Lung (tissue), 12 donors: Measurements from ENCODE around the gene DNAJC11. TPM values are rescaled to one million over a fixed set of nuclear protein-coding genes. Genes with fewer than 3 reads are reported as not detected.

ENCODE experiments used
- ATAC-seq: fragments of 200-7000 bp; cut with Tn5 transposase; one replicate; pipeline ENCODE4 v1.9.1; 2020; ENCODE audit warnings: moderate number of reproducible peaks; ENCODE audit not compliant: insufficient read depth, low FRiP score
- DNase-seq, 3 donors: peaks; one replicate each; pipeline ENCODE4 v3.0.0-alpha.2; 2013 to 2017
- H3K27ac ChIP-seq, 2 donors: one replicate each; pipeline ENCODE4 v1.5.1; 2013; ENCODE audit warnings: mild to moderate bottlenecking in 2 of 2, moderate library complexity in 2 of 2, control low read depth in 1 of 2, inconsistent platforms in 1 of 2, low read depth in 1 of 2, low read length in 1 of 2
- H3K27me3 ChIP-seq, 3 donors: one replicate each; pipeline ENCODE4 v1.5.1; 2013; ENCODE audit warnings: low read length in 2 of 3; ENCODE audit not compliant: control insufficient read depth in 3 of 3, insufficient read depth in 3 of 3
- H3K36me3 ChIP-seq, 4 donors: one replicate each; pipeline ENCODE4 v1.5.1; 2013; ENCODE audit warnings: low read length in 4 of 4, mild to moderate bottlenecking in 1 of 4, moderate library complexity in 1 of 4; ENCODE audit not compliant: control insufficient read depth in 4 of 4, insufficient read depth in 4 of 4
- H3K4me1 ChIP-seq, 5 donors: one replicate each; pipeline ENCODE4 v1.5.1; 2013; ENCODE audit warnings: low read length in 5 of 5, mild to moderate bottlenecking in 2 of 5, moderate library complexity in 1 of 5; ENCODE audit not compliant: control insufficient read depth in 5 of 5, insufficient read depth in 5 of 5
- H3K4me3 ChIP-seq: one replicate; pipeline ENCODE4 v1.5.1; 2013; ENCODE audit warnings: mild to moderate bottlenecking, control low read depth, moderate library complexity
- H3K9ac ChIP-seq, 2 donors: one replicate each; pipeline ENCODE4 v1.5.1; 2013; ENCODE audit warnings: low read length in 2 of 2, control low read depth in 1 of 2; ENCODE audit not compliant: insufficient read depth in 1 of 2
- H3K9me3 ChIP-seq, 4 donors: one replicate each; pipeline ENCODE4 v1.5.1; 2013; ENCODE audit warnings: low read length in 3 of 4, mild to moderate bottlenecking in 1 of 4, moderate library complexity in 1 of 4; ENCODE audit not compliant: control insufficient read depth in 4 of 4, insufficient read depth in 3 of 4
- WGBS, 2 donors: extraction: QIAGEN DNeasy Blood & Tissue Kit; methylation state at CpG; one replicate each; pipeline ENCODE4 v1.1.7; 2013; 5-methylcytosine and 5-hydroxymethylcytosine counted together
- polyA plus RNA-seq, 2 donors: library from polyadenylated mRNA; stranded (reverse); fragments of 200-250 nt; gene quantifications; one replicate each; pipeline ENCODE4 v1.2.1, GENCODE V29; 2013
- total RNA-seq, 2 donors: library from RNA; depleted of rRNA in 1 of 2; stranded (reverse); fragments of >200 nt in 1 of 2; gene quantifications; one replicate each; pipeline ENCODE4 v1.2.1, GENCODE V29; 2014 to 2021
- TF ChIP-seq, protein P1 (sequence below): IDR thresholded peaks from 2 replicates; pipeline ENCODE4 v1.5.1; 2012; ENCODE audit warnings: mild to moderate bottlenecking; ENCODE audit errors: control extremely low read depth, extremely low read depth
- donor health status: control.
- donor health status: control.
- donor health status: Bipolar disorder and iron deficiency.
- donor health status: healthy.
- donor health status: DM: yes; HTN: yes; CAD: no.

The DNAJC11 gene
- total and polyA plus RNA-seq, 4 donors = 18.6 to 43.0 (median 30.4) TPM

DNA sequence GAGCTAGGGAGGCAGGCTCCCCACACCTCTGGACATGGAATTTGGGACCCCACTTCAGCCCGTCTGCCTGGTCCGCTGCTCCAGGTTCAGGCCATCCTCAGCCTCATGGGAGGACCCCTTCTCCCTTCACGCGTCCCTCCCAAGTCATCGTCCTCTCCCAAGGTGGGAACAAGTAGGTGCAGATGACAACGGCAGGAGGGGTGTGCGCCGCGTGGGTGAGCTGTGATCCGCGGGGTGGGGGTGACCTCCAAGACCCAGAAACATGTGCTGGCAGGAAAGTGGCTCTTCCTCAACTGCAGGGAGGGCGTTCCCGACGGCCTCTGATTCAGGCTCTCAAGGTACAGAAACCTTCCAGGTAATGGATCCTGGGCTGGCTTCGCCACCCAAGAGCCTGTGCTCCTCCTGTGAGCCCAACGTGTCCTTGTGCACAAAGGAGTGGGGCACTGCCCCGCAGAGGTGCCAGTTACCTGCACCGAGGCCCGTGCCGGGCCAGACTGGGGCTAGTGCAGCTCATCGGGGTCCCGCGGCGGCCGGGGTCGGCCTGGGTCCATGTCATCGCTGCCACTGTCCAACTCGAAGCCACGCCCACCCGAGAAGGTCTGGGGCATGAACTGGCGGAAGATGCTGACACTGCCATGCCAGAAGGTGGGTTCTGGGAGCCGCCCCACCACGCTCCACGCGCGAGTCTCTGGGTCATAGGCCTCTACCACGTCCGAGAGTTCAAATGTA, 108.6 kb downstream of the DNAJC11 start:
- Histone ChIP-seq H3K36me3 (peaks cover 0 to 75% (median 37%) of the 10 kb centered on the region in 4 donors), H3K27ac (no peak overlapping the region), H3K4me3 (no peak overlapping the region), H3K27me3 (no peaks in the 10 kb centered on the region), H3K9me3 (no peaks in the 10 kb centered on the region), H3K9ac (no peak overlapping the region), H3K4me1 (peaks cover 0 to 2% (median 0%) of the 10 kb centered on the region in 5 donors)
- TF ChIP-seq, protein P1, sequence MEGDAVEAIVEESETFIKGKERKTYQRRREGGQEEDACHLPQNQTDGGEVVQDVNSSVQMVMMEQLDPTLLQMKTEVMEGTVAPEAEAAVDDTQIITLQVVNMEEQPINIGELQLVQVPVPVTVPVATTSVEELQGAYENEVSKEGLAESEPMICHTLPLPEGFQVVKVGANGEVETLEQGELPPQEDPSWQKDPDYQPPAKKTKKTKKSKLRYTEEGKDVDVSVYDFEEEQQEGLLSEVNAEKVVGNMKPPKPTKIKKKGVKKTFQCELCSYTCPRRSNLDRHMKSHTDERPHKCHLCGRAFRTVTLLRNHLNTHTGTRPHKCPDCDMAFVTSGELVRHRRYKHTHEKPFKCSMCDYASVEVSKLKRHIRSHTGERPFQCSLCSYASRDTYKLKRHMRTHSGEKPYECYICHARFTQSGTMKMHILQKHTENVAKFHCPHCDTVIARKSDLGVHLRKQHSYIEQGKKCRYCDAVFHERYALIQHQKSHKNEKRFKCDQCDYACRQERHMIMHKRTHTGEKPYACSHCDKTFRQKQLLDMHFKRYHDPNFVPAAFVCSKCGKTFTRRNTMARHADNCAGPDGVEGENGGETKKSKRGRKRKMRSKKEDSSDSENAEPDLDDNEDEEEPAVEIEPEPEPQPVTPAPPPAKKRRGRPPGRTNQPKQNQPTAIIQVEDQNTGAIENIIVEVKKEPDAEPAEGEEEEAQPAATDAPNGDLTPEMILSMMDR = no peak
- DNase-seq (no peak), ATAC-seq (no peak)
- WGBS, 2 donors = 94 to 96% methylated on average over 38 of the region's 38 CpGs

DNA sequence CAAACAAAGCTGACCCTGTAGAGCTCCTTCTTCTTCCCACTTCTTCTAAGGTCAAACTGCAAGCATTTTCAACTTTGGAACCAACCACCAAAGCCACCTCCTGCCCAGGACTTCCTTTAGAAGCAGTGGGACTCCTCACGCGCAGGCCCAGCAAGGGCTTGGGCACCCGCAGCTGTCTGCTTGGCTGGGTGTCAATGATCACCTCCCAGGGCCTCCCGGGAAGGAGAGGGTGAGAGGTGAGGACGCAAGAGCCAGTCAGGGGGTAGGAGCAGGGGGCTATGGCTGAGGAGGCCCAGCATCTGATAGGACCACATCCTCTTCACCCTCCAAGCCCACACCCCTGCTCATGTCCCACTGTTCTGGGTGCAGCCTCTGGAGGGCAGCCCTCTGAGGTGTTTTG, 109.2 kb downstream of the DNAJC11 start:
- Histone ChIP-seq H3K4me1 (peaks cover 0 to 4% (median 0%) of the 10 kb centered on the region in 5 donors), H3K36me3 (peaks cover 0 to 75% (median 35%) of the 10 kb centered on the region in 4 donors), H3K27ac (no peak overlapping the region), H3K9ac (no peak overlapping the region), H3K9me3 (no peaks in the 10 kb centered on the region), H3K4me3 (no peak overlapping the region), H3K27me3 (no peaks in the 10 kb centered on the region)
- 28 to 52% methylated on average over 5 of the region's 5 CpGs for WGBS, 2 donors
- TF ChIP-seq, protein P1 = no peak
- ATAC-seq (no peak), DNase-seq (no peak)

DNA sequence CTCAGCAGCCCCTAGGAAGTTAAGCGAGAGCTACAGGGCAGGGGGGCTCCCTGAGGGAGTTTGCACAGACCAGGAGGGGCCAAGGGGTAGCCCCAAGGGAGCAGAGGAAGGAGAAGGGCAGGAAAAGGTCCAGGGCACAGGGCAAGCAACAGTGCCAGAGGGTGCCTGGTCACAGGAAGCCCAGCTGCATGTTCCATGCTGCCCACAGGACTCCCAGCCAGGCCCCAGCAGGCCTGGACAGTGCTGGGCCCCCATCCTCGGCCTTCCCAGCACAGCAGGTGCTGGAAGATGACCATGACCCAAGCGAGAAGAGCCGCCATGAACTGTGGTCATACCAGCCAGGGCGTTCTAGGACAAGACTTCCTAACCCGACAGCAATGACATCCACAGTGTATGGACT, 110.0 kb downstream of the DNAJC11 start:
- TF ChIP-seq, protein P1 = no peak
- WGBS, 2 donors = 85 to 86% methylated on average over 6 of the region's 6 CpGs
- H3K27me3 ChIP-seq = no peaks in the 10 kb centered on the region
- no peaks in the 10 kb centered on the region for H3K9me3 ChIP-seq
- no peak overlapping the region for H3K4me3 ChIP-seq
- H3K4me1 ChIP-seq = peaks cover 0 to 5% (median 0%) of the 10 kb centered on the region in 5 donors
- H3K27ac ChIP-seq = no peak overlapping the region
- peaks cover 0 to 71% (median 30%) of the 10 kb centered on the region in 4 donors for H3K36me3 ChIP-seq
- ATAC-seq (no peak), DNase-seq (no peak)
- H3K9ac ChIP-seq = no peak overlapping the region
